HG02840 (cell line): ENCODE data around the gene ARFGEF3.

Source experiments
- ATAC-seq: cut with Tn5 transposase; IDR thresholded peaks from one replicate; pipeline ENCODE4 v1.9.1; 2021; ENCODE audit warnings: mild to moderate bottlenecking, moderate library complexity, moderate number of reproducible peaks; ENCODE audit not compliant: unreplicated experiment, low FRiP score

Gene ARFGEF3

GRCh38 chr6:138162111-138162954 lies 594 bp downstream of the ARFGEF3 start:
- ATAC-seq, result peak; percentile 41

GRCh38 chr6:138162955-138163575 lies 1.3 kb downstream of the ARFGEF3 start:
- ATAC-seq, result no peak

GRCh38 chr6:138175596-138175995 lies 13.9 kb downstream of the ARFGEF3 start:
- ATAC-seq, result no peak

- no peak for ATAC-seq
These were observed 15.0 kb downstream of the ARFGEF3 start for GRCh38 chr6:138176652-138177232.

- ATAC-seq, result no peak
These were observed 21.4 kb downstream of the ARFGEF3 start for GRCh38 chr6:138182939-138183789.

GRCh38 chr6:138183790-138184134 lies 22.0 kb downstream of the ARFGEF3 start:
- no peak for ATAC-seq

- ATAC-seq, result no peak
These were observed 22.5 kb downstream of the ARFGEF3 start for GRCh38 chr6:138184230-138184629.

- no peak for ATAC-seq
These were observed 25.4 kb downstream of the ARFGEF3 start for GRCh38 chr6:138187156-138187555.

GRCh38 chr6:138188278-138188941 lies 26.7 kb downstream of the ARFGEF3 start:
- no peak for ATAC-seq

GRCh38 chr6:138194287-138194686 lies 32.5 kb downstream of the ARFGEF3 start:
- no peak for ATAC-seq

- ATAC-seq, result no peak
These were observed 34.5 kb downstream of the ARFGEF3 start for GRCh38 chr6:138196122-138196738.

- no peak for ATAC-seq
These were observed 35.8 kb downstream of the ARFGEF3 start for GRCh38 chr6:138197570-138197969.

GRCh38 chr6:138198430-138199091 lies 36.8 kb downstream of the ARFGEF3 start:
- ATAC-seq, result no peak

- ATAC-seq, result no peak
These were observed 40.1 kb downstream of the ARFGEF3 start for GRCh38 chr6:138201836-138202235.

GRCh38 chr6:138203315-138203714 lies 41.6 kb downstream of the ARFGEF3 start:
- no peak for ATAC-seq

- no peak for ATAC-seq
These were observed 42.6 kb downstream of the ARFGEF3 start for GRCh38 chr6:138204303-138204702.

GRCh38 chr6:138204792-138205384 lies 43.1 kb downstream of the ARFGEF3 start:
- no peak for ATAC-seq

- ATAC-seq, result no peak
These were observed 43.8 kb downstream of the ARFGEF3 start for GRCh38 chr6:138205437-138206094.
